Frontal cortex (tissue), 4 donors: ENCODE measurements around the gene TNNI2. TPM values are rescaled to one million over a fixed set of nuclear protein-coding genes. Genes with fewer than 3 reads are reported as not detected.
"Not testable (repeated sequence)": the region's sequence is repeated elsewhere in the genome, so short reads cannot be mapped to it uniquely, and the experiment has no call there.

ENCODE experiments used
- DNase-seq, 2 donors: peaks; one replicate each; pipeline ENCODE4 v3.0.0; 2012; ENCODE audit warnings: low spot score in 2 of 2
- FAIRE-seq: peaks from 2 replicates; lab custom pipeline; 2012; peaks lifted over from hg19 to GRCh38; lab: Jason Lieb, UNC
- total RNA-seq: library from RNA; depleted of rRNA; stranded (reverse); fragments of >200 nt; gene quantifications from one replicate; pipeline ENCODE4 v1.2.3, GENCODE V29; 2014
- donor health status: control.
- donor health status: control.
- donor health status: control.

TNNI2 gene
- total RNA-seq, 1 donor from 2014 or later: not detected

GRCh38 chr11:1869427-1870325, 30.9 kb downstream of the TNNI2 start:
- FAIRE-seq: no peak
- no peak for DNase-seq

GRCh38 chr11:1870326-1870696, 31.5 kb downstream of the TNNI2 start:
- FAIRE-seq (no peak), DNase-seq (no peak)

GRCh38 chr11:1870721-1871466, 32.1 kb downstream of the TNNI2 start:
- peak; percentile 66 to 80 for DNase-seq

GRCh38 chr11:1871531-1871930, 32.8 kb downstream of the TNNI2 start:
- DNase-seq (no peak), FAIRE-seq (no peak)

More at GRCh38 chr11:1870721-1871466, 32.1 kb downstream of the TNNI2 start:
- FAIRE-seq: no peak

- DNase-seq (no peak), FAIRE-seq (no peak)
These were observed 33.6 kb downstream of the TNNI2 start for GRCh38 chr11:1872267-1872985.

- FAIRE-seq (no peak), DNase-seq (no peak)
These were observed 34.4 kb downstream of the TNNI2 start for GRCh38 chr11:1873048-1873812.

GRCh38 chr11:1873813-1874150, 35.0 kb downstream of the TNNI2 start:
- not testable (repeated sequence) for FAIRE-seq, DNase-seq

GRCh38 chr11:1874441-1875092, 35.8 kb downstream of the TNNI2 start:
- FAIRE-seq, DNase-seq: not testable (repeated sequence)

GRCh38 chr11:1875093-1875850, 36.5 kb downstream of the TNNI2 start:
- DNase-seq (no peak), FAIRE-seq (no peak)

GRCh38 chr11:1875851-1876301, 37.1 kb downstream of the TNNI2 start:
- not testable (repeated sequence) for FAIRE-seq, DNase-seq

GRCh38 chr11:1876361-1877063, 37.7 kb downstream of the TNNI2 start:
- DNase-seq (no peak), FAIRE-seq (no peak)

- DNase-seq (no peak), FAIRE-seq (no peak)
These were observed 38.7 kb downstream of the TNNI2 start for GRCh38 chr11:1877211-1878136.

GRCh38 chr11:1878137-1879031, 39.6 kb downstream of the TNNI2 start:
- FAIRE-seq: no peak

GRCh38 chr11:1879342-1879940, 40.7 kb downstream of the TNNI2 start:
- no peak for DNase-seq
- FAIRE-seq: no peak

More at GRCh38 chr11:1878137-1879031, 39.6 kb downstream of the TNNI2 start:
- DNase-seq: no peak
